Right renal pelvis (tissue), 4 donors: Measurements from ENCODE around the gene CYP4F3. TPM values are rescaled to one million over a fixed set of nuclear protein-coding genes. Genes with fewer than 3 reads are reported as not detected.
A peak's percentile ranks its signal among the peaks of the same experiment; 100 is the strongest.
"Not testable (repeated sequence)": the region's sequence is repeated elsewhere in the genome, so short reads cannot be mapped to it uniquely, and the experiment has no call there.

ENCODE experiments used
- DNase-seq, 4 donors: peaks; one replicate each; pipeline ENCODE4 v3.0.0-alpha.2; 2013; ENCODE audit warnings: low read depth in 4 of 4, low spot score in 3 of 4, missing footprints in 1 of 4
- polyA plus RNA-seq, 4 donors: library from polyadenylated mRNA; unstranded; fragments of 120-200 nt; gene quantifications; one replicate each; pipeline ENCODE4 v1.2.1, GENCODE V29; 2013; ENCODE audit not compliant: insufficient read length in 4 of 4

Gene CYP4F3
- polyA plus RNA-seq, 4 donors = 0.19 to 0.81 (median 0.33) TPM

- no peak for DNase-seq
Observed at GRCh38 chr19:15666186-15666585, 25.5 kb downstream of the CYP4F3 start.

- DNase-seq = no peak
Observed at GRCh38 chr19:15666883-15667282, 26.2 kb downstream of the CYP4F3 start.

GRCh38 chr19:15669440-15669839 lies 28.7 kb downstream of the CYP4F3 start:
- no peak for DNase-seq

GRCh38 chr19:15669891-15670290 lies 29.2 kb downstream of the CYP4F3 start:
- no peak for DNase-seq

GRCh38 chr19:15671237-15671821 lies 30.6 kb downstream of the CYP4F3 start:
- no peak for DNase-seq

- no peak for DNase-seq
Observed at GRCh38 chr19:15671891-15672579, 31.3 kb downstream of the CYP4F3 start.

- DNase-seq = no peak
Observed at GRCh38 chr19:15672580-15673175, 32.0 kb downstream of the CYP4F3 start, which contains the start of gene CYP4F12. Gene CYP4F12, plus strand, starts transcription at chr19:15673087. Its CDS starts 443 bp downstream, at chr19:15673530.

- DNase-seq = no peak
Observed at GRCh38 chr19:15673176-15673654, 32.5 kb downstream of the CYP4F3 start.

GRCh38 chr19:15675560-15675959 lies 34.9 kb downstream of the CYP4F3 start:
- DNase-seq = no peak

GRCh38 chr19:15679089-15679488 lies 38.4 kb downstream of the CYP4F3 start:
- DNase-seq = no peak

- DNase-seq = not testable (repeated sequence)
Observed at GRCh38 chr19:15679865-15680264, 39.2 kb downstream of the CYP4F3 start.

GRCh38 chr19:15680478-15681322 lies 40.0 kb downstream of the CYP4F3 start:
- DNase-seq = no peak

- no peak for DNase-seq
Observed at GRCh38 chr19:15683411-15683810, 42.7 kb downstream of the CYP4F3 start.

- DNase-seq = no peak
Observed at GRCh38 chr19:15684828-15685227, 44.1 kb downstream of the CYP4F3 start.

GRCh38 chr19:15696654-15697194 lies 56.0 kb downstream of the CYP4F3 start:
- no peak for DNase-seq

GRCh38 chr19:15701757-15702533 lies 61.2 kb downstream of the CYP4F3 start:
- no peak for DNase-seq

- peak; percentile 3 to 8 (median 6) for DNase-seq
Observed at GRCh38 chr19:15702534-15702930, 61.8 kb downstream of the CYP4F3 start.
